SU-DHL-6 (cell line): ENCODE measurements around the gene FAXDC2.

Experiments
- H2AFZ ChIP-seq: fragments of 200-600 bp; sonication (generic); 2 replicates; pipeline ENCODE4 v1.6.1; 2014; ENCODE audit warnings: low read depth, mild to moderate bottlenecking, moderate library complexity, mixed read lengths, antibody characterized with exemption, low read length; ENCODE audit not compliant: severe bottlenecking
- H3F3A ChIP-seq: fragments of 200-600 bp; shearing (Covaris generic); 2 replicates; pipeline ENCODE4 v1.6.0; 2016; ENCODE audit warnings: antibody characterized with exemption, mild to moderate bottlenecking; ENCODE audit not compliant: insufficient read depth
- H3K27ac ChIP-seq: fragments of 200-600 bp; sonication (generic); 2 replicates; pipeline ENCODE4 v1.5.1; 2016; ENCODE audit warnings: low read depth, mild to moderate bottlenecking, low read length, moderate library complexity, mixed read lengths
- H3K27me3 ChIP-seq: fragments of 200-600 bp; sonication (generic), shearing (Covaris generic); 2 replicates; pipeline ENCODE4 v1.6.0; 2014; ENCODE audit warnings: mild to moderate bottlenecking, low read length
- H3K36me3 ChIP-seq: fragments of 200-600 bp; sonication (generic); 2 replicates; pipeline ENCODE4 v1.6.1; 2014; ENCODE audit warnings: mild to moderate bottlenecking, low read length, mixed read lengths
- H3K4me2 ChIP-seq: fragments of 300-600, 200-600 bp; shearing (Covaris generic), sonication (generic); 2 replicates; pipeline ENCODE4 v1.6.0; 2014; ENCODE audit warnings: low read length, low read depth, mild to moderate bottlenecking; ENCODE audit not compliant: poor library complexity, severe bottlenecking
- H3K4me3 ChIP-seq: fragments of 200-600 bp; sonication (generic); 2 replicates; pipeline ENCODE4 v1.5.1; 2014; ENCODE audit warnings: antibody characterized with exemption, low read length, mild to moderate bottlenecking, mixed read lengths; ENCODE audit not compliant: insufficient read depth, poor library complexity, severe bottlenecking
- H3K79me2 ChIP-seq: fragments of 200-600 bp; sonication (generic); 2 replicates; pipeline ENCODE4 v1.6.1; 2014; ENCODE audit warnings: mild to moderate bottlenecking, low read length, moderate library complexity; ENCODE audit not compliant: insufficient read depth
- H3K9ac ChIP-seq: fragments of 200-600 bp; sonication (generic); 2 replicates; pipeline ENCODE4 v1.7.0; 2014; ENCODE audit warnings: mild to moderate bottlenecking, low read length
- H3K9me2 ChIP-seq: fragments of 200-600 bp; sonication (generic); replicated peaks from 2 replicates; pipeline ENCODE4 v1.6.1; 2014; ENCODE audit warnings: low read length; ENCODE audit not compliant: insufficient read depth
- H3K9me3 ChIP-seq: fragments of 200-600 bp; sonication (generic); 2 replicates; pipeline ENCODE4 v1.6.1; 2014; ENCODE audit warnings: low read length, mixed read lengths; ENCODE audit not compliant: insufficient read depth
- H4K20me1 ChIP-seq: fragments of 200-600 bp; sonication (generic); 2 replicates; pipeline ENCODE4 v1.6.1; 2014; ENCODE audit warnings: low read depth, mild to moderate bottlenecking, antibody characterized with exemption, low read length, moderate library complexity, mixed read lengths
- CTCF ChIP-seq: fragments of 200-600 bp; sonication (generic); IDR thresholded peaks from one replicate; pipeline ENCODE4 v1.5.1; 2017; ENCODE audit warnings: antibody characterized with exemption, mild to moderate bottlenecking, low read length, moderate library complexity; ENCODE audit not compliant: insufficient read depth, poor library complexity, severe bottlenecking
- EZH2phosphoT487 ChIP-seq: fragments of 200-600 bp; sonication (generic), shearing (Covaris generic); conservative IDR thresholded peaks from 2 replicates; pipeline ENCODE4 v1.6.1; 2018; ENCODE audit warnings: mild to moderate bottlenecking, antibody characterized with exemption, low read length, moderate library complexity, mixed read lengths

FAXDC2 gene

GRCh38 chr5:154800582-154800981 lies 49.8 kb downstream of the FAXDC2 start:
- Histone ChIP-seq H3K4me3 (no peak overlapping the region), H3K27me3 (no peaks in the 10 kb centered on the region), H3K9me2 (no peaks in the 10 kb centered on the region), H3K9ac (no peak overlapping the region), H3K36me3 (peaks cover 67% of the 10 kb centered on the region), H3K79me2 (peaks cover 7% of the 10 kb centered on the region; the same call in 1 of the 2 replicates), H3F3A (peaks cover 7% of the 10 kb centered on the region; the same call in 1 of the 2 replicates), H4K20me1 (peaks cover 6% of the 10 kb centered on the region), H3K27ac (no peak overlapping the region), H3K9me3 (no peaks in the 10 kb centered on the region), H3K4me2 (no peak overlapping the region), H2AFZ (no peak overlapping the region)
- TF ChIP-seq EZH2phosphoT487 (no peak), CTCF (no peak)

DNA sequence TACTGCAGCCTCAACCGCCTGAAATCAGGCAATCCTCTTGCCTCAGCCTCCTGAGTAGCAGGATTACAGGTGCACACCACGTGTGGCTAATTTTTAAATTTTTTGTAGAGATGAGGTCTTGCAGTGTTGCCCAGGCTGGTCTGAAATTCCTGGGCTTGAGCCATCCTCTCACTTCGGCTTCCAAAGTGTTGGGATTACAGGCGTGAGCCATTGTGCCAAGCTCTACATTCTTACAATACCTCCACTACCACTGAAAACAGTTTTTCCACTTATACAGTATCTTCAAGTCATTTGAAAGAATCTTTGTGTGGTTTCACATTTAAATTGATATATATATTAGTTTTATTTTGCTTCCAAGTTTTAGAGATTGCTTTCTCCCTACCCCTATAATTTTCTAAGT lies 52.6 kb downstream of the FAXDC2 start:
- peaks cover 61% of the 10 kb centered on the region for H3K36me3 ChIP-seq
- TF ChIP-seq CTCF (no peak), EZH2phosphoT487 (no peak)
- no peaks in the 10 kb centered on the region for H3K27me3 ChIP-seq
- no peak overlapping the region for H3K27ac ChIP-seq
- no peak overlapping the region for H3K9ac ChIP-seq
- no peak overlapping the region for H3K4me3 ChIP-seq
- H2AFZ ChIP-seq = no peak overlapping the region
- H3F3A ChIP-seq = peaks cover 7% of the 10 kb centered on the region; the same call in 1 of the 2 replicates
- H3K79me2 ChIP-seq = peaks cover 12% of the 10 kb centered on the region; the same call in 1 of the 2 replicates
- no peaks in the 10 kb centered on the region for H3K9me3 ChIP-seq
- H3K4me2 ChIP-seq = no peak overlapping the region
- no peaks in the 10 kb centered on the region for H3K9me2 ChIP-seq
- peaks cover 12% of the 10 kb centered on the region for H4K20me1 ChIP-seq

DNA sequence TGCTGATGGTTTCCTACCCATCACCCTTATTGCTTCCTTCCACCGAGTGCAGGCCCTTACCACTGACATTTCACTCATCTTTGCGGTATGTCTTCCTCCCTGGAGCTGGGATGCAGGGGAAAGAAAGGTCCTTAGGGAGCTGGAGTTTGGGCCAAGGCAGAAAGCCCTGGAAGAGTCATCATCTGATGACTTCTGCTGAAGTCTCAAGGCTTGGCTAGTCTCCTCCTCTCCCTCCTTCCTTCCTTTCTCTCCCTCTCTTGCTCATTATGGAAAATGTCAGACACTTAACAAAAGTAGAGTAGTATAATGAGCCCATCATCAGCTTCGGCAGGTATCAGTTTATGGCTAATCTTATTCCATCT lies 55.2 kb downstream of the FAXDC2 start:
- peaks cover 25% of the 10 kb centered on the region; the same call in 1 of the 2 replicates for H3K79me2 ChIP-seq

More for the DNA sequence above, 55.2 kb downstream of the FAXDC2 start:
- H3K4me2 ChIP-seq = no peak overlapping the region
- no peak overlapping the region for H3K27ac ChIP-seq
- no peaks in the 10 kb centered on the region for H3K9me3 ChIP-seq
- peaks cover 12% of the 10 kb centered on the region for H4K20me1 ChIP-seq
- H2AFZ ChIP-seq = no peak overlapping the region
- peaks cover 56% of the 10 kb centered on the region for H3K36me3 ChIP-seq
- TF ChIP-seq EZH2phosphoT487 (no peak), CTCF (no peak)
- no peak overlapping the region for H3K9ac ChIP-seq
- H3K27me3 ChIP-seq = no peaks in the 10 kb centered on the region
- no peak overlapping the region for H3K4me3 ChIP-seq
- H3F3A ChIP-seq = peaks cover 7% of the 10 kb centered on the region; the same call in 1 of the 2 replicates
- no peaks in the 10 kb centered on the region for H3K9me2 ChIP-seq
